ENCODE measurements around the gene ARF1. TPM values are rescaled to one million over a fixed set of nuclear protein-coding genes. Genes with fewer than 3 reads are reported as not detected.

ARF1 gene
- total and polyA plus RNA-seq, 5 donors: 299 to 395 (median 350) TPM

- intact Hi-C loops (cut with DNase I): loop anchor here in 1 of 4 donors (1.0 to 10.0 kb wide), 3 partner anchors 23 to 365 kb away; no protein-coding TSS in a partner anchor
- Histone ChIP-seq H3K4me3 (ENCODE audit: low read length) (peak within 1 kb of the TSS; percentile 72), H3K9me3 (ENCODE audit: control insufficient read depth, low read length) (no peaks in the 10 kb centered on the region), H3K27me3 (ENCODE audit: control insufficient read depth, insufficient read depth) (no peaks in the 10 kb centered on the region), H3K27ac (ENCODE audit: low read length) (peak within 1 kb of the TSS; percentile 83), H3K4me1 (ENCODE audit: control insufficient read depth, insufficient read depth, low read length) (peaks cover 14% of the 10 kb centered on the region)
- ATAC-seq: peak; percentile 96 to 97
- WGBS: under 1% methylated on average over 95 of the region's 95 CpGs
- DNase-seq: peak; percentile 100
These were observed 57.6 kb downstream of the ARF1 start, which contains the start of gene GUK1 for GRCh38 chr1:228139931-228140723. GUK1 (plus strand) TSS chr1:228140279; CDS start chr1:228140303, 24 bp downstream.

GRCh38 chr1:228140724-228141225 lies 58.3 kb downstream of the ARF1 start:
- peak overlapping the region; percentile 72 for H3K4me3 ChIP-seq (ENCODE audit: low read length)
- DNase-seq (no peak), ATAC-seq (no peak)
- no peaks in the 10 kb centered on the region for H3K9me3 ChIP-seq (ENCODE audit: control insufficient read depth, low read length)
- WGBS: 5% methylated on average over 25 of the region's 25 CpGs
- intact Hi-C loops (cut with DNase I): loop anchor here in 1 of 4 donors (2.0 kb wide), 1 partner anchor 22 kb away; no protein-coding TSS in a partner anchor
- peak overlapping the region; percentile 83 for H3K27ac ChIP-seq (ENCODE audit: low read length)
- H3K27me3 ChIP-seq (ENCODE audit: control insufficient read depth, insufficient read depth): no peaks in the 10 kb centered on the region
- H3K4me1 ChIP-seq (ENCODE audit: control insufficient read depth, insufficient read depth, low read length): peaks cover 14% of the 10 kb centered on the region

GRCh38 chr1:228141226-228142044 lies 58.9 kb downstream of the ARF1 start:
- ATAC-seq: peak in 1 of 2 donors; percentile 0
- Histone ChIP-seq H3K4me1 (ENCODE audit: control insufficient read depth, insufficient read depth, low read length) (peaks cover 14% of the 10 kb centered on the region), H3K9me3 (ENCODE audit: control insufficient read depth, low read length) (no peaks in the 10 kb centered on the region), H3K4me3 (ENCODE audit: low read length) (peak overlapping the region; percentile 72), H3K27me3 (ENCODE audit: control insufficient read depth, insufficient read depth) (no peaks in the 10 kb centered on the region), H3K27ac (ENCODE audit: low read length) (peak overlapping the region; percentile 83)
- peak; percentile 79 to 88 (median 87) for DNase-seq
- intact Hi-C loops (cut with DNase I): loop anchor here in 1 of 4 donors (2.0 kb wide), 1 partner anchor 21 kb away; no protein-coding TSS in a partner anchor
- 27% methylated on average over 27 of the region's 27 CpGs for WGBS

GRCh38 chr1:228142155-228142691 lies 59.7 kb downstream of the ARF1 start:
- peaks cover 14% of the 10 kb centered on the region for H3K4me1 ChIP-seq (ENCODE audit: control insufficient read depth, insufficient read depth, low read length)
- 76% methylated on average over 16 of the region's 16 CpGs for WGBS
- H3K9me3 ChIP-seq (ENCODE audit: control insufficient read depth, low read length): no peaks in the 10 kb centered on the region
- no peak for ATAC-seq
- no peak overlapping the region for H3K4me3 ChIP-seq (ENCODE audit: low read length)
- intact Hi-C loops (cut with DNase I): no loop called here
- H3K27me3 ChIP-seq (ENCODE audit: control insufficient read depth, insufficient read depth): no peaks in the 10 kb centered on the region
- DNase-seq: peak in 2 of 3 donors; percentile 50 to 58
- peak overlapping the region; percentile 83 for H3K27ac ChIP-seq (ENCODE audit: low read length)

- ATAC-seq (no peak), DNase-seq (no peak)
- 79% methylated on average over 11 of the region's 11 CpGs for WGBS
- intact Hi-C loops (cut with DNase I): no loop called here
- Histone ChIP-seq H3K4me1 (ENCODE audit: control insufficient read depth, insufficient read depth, low read length) (peaks cover 14% of the 10 kb centered on the region), H3K27ac (ENCODE audit: low read length) (no peak overlapping the region), H3K27me3 (ENCODE audit: control insufficient read depth, insufficient read depth) (no peaks in the 10 kb centered on the region), H3K9me3 (ENCODE audit: control insufficient read depth, low read length) (no peaks in the 10 kb centered on the region), H3K4me3 (ENCODE audit: low read length) (no peak overlapping the region)
These were observed 60.2 kb downstream of the ARF1 start for GRCh38 chr1:228142701-228143136.

- no peak overlapping the region for H3K4me3 ChIP-seq (ENCODE audit: low read length)
- DNase-seq: no peak
- peaks cover 14% of the 10 kb centered on the region for H3K4me1 ChIP-seq (ENCODE audit: control insufficient read depth, insufficient read depth, low read length)
- H3K27ac ChIP-seq (ENCODE audit: low read length): no peak overlapping the region
- no peaks in the 10 kb centered on the region for H3K27me3 ChIP-seq (ENCODE audit: control insufficient read depth, insufficient read depth)
- ATAC-seq: no peak
- no peaks in the 10 kb centered on the region for H3K9me3 ChIP-seq (ENCODE audit: control insufficient read depth, low read length)
- intact Hi-C loops (cut with DNase I): no loop called here
- WGBS: 86% methylated on average over 12 of the region's 12 CpGs
These were observed 61.1 kb downstream of the ARF1 start for GRCh38 chr1:228143480-228144192.

GRCh38 chr1:228144193-228144992 lies 61.9 kb downstream of the ARF1 start:
- Histone ChIP-seq H3K27ac (ENCODE audit: low read length) (no peak overlapping the region), H3K27me3 (ENCODE audit: control insufficient read depth, insufficient read depth) (no peaks in the 10 kb centered on the region), H3K4me3 (ENCODE audit: low read length) (no peak overlapping the region), H3K4me1 (ENCODE audit: control insufficient read depth, insufficient read depth, low read length) (peaks cover 20% of the 10 kb centered on the region), H3K9me3 (ENCODE audit: control insufficient read depth, low read length) (no peaks in the 10 kb centered on the region)
- ATAC-seq (no peak), DNase-seq (peak in 1 of 3 donors; percentile 56)
- intact Hi-C loops (cut with DNase I): no loop called here
- WGBS: 80% methylated on average over 16 of the region's 16 CpGs

- peaks cover 22% of the 10 kb centered on the region for H3K4me1 ChIP-seq (ENCODE audit: control insufficient read depth, insufficient read depth, low read length)
- WGBS: 84% methylated on average over 8 of the region's 8 CpGs
- no peak for DNase-seq
These were observed 62.5 kb downstream of the ARF1 start for GRCh38 chr1:228144993-228145343.

GRCh38 chr1:228145463-228146416 lies 63.2 kb downstream of the ARF1 start:
- ATAC-seq (no peak), DNase-seq (peak in 1 of 3 donors; percentile 55)
- Histone ChIP-seq H3K27ac (ENCODE audit: low read length) (no peak overlapping the region), H3K4me3 (ENCODE audit: low read length) (no peak overlapping the region), H3K27me3 (ENCODE audit: control insufficient read depth, insufficient read depth) (no peaks in the 10 kb centered on the region), H3K9me3 (ENCODE audit: control insufficient read depth, low read length) (no peaks in the 10 kb centered on the region), H3K4me1 (ENCODE audit: control insufficient read depth, insufficient read depth, low read length) (peaks cover 25% of the 10 kb centered on the region)
- WGBS: 87% methylated on average over 31 of the region's 31 CpGs
- intact Hi-C loops (cut with DNase I): no loop called here

More at GRCh38 chr1:228144993-228145343, 62.5 kb downstream of the ARF1 start:
- H3K27me3 ChIP-seq (ENCODE audit: control insufficient read depth, insufficient read depth): no peaks in the 10 kb centered on the region
- H3K27ac ChIP-seq (ENCODE audit: low read length): no peak overlapping the region
- no peak overlapping the region for H3K4me3 ChIP-seq (ENCODE audit: low read length)
- no peaks in the 10 kb centered on the region for H3K9me3 ChIP-seq (ENCODE audit: control insufficient read depth, low read length)
- intact Hi-C loops (cut with DNase I): no loop called here
- ATAC-seq: no peak
